ENCODE data around the gene TOMM22.

Gene TOMM22

DNA sequence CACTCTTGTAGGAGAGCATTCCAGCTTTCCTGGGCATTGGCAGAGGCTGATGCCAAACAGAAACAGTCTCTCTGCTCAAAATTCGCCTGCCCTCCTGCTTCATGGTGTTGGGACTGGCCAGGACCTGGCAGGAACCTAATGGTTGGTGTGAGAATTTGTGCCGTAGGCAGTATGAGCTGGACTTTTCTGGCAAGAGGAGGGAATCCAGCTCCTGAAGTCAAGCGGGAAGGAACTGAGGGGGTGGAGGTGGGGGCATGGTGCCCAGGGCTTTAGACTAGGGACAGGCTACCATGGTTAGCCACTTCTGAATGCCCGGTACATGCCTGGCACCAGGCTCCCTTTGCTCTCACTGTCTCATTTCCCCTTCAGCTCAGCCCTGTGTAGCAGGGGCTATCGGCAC lies 6.9 kb upstream of the TOMM22 start:
- TF ChIP-seq, protein P1, sequence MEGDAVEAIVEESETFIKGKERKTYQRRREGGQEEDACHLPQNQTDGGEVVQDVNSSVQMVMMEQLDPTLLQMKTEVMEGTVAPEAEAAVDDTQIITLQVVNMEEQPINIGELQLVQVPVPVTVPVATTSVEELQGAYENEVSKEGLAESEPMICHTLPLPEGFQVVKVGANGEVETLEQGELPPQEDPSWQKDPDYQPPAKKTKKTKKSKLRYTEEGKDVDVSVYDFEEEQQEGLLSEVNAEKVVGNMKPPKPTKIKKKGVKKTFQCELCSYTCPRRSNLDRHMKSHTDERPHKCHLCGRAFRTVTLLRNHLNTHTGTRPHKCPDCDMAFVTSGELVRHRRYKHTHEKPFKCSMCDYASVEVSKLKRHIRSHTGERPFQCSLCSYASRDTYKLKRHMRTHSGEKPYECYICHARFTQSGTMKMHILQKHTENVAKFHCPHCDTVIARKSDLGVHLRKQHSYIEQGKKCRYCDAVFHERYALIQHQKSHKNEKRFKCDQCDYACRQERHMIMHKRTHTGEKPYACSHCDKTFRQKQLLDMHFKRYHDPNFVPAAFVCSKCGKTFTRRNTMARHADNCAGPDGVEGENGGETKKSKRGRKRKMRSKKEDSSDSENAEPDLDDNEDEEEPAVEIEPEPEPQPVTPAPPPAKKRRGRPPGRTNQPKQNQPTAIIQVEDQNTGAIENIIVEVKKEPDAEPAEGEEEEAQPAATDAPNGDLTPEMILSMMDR (IDR thresholded peaks at IDR 0.05; ENCODE audit: low read depth, low read length): no peak

DNA sequence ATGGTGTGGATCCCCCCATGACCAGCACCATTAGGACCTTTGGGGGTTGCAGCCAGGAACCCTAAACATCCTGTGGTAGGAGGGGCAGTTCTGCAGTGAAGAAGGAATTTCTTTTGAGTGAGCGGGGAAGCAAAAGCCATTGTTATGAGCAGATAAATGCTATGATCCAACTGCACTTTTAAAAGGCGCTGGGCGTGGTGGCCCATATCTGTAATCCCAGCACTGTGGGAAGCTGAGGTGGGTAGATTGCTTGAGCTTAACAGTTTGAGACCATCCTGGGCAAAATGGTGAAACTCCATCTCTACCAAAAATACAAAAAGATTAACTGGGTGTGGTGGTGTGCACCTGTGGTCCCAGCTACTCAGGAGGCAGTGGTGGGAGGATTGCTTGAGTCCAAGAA lies 5.9 kb upstream of the TOMM22 start:
- TF ChIP-seq, protein P1 (IDR thresholded peaks at IDR 0.05; ENCODE audit: low read depth, low read length): no peak

More for the DNA sequence above, 6.9 kb upstream of the TOMM22 start:
- DNase-seq (ENCODE audit: extremely low read depth, low read depth): no peak

DNA sequence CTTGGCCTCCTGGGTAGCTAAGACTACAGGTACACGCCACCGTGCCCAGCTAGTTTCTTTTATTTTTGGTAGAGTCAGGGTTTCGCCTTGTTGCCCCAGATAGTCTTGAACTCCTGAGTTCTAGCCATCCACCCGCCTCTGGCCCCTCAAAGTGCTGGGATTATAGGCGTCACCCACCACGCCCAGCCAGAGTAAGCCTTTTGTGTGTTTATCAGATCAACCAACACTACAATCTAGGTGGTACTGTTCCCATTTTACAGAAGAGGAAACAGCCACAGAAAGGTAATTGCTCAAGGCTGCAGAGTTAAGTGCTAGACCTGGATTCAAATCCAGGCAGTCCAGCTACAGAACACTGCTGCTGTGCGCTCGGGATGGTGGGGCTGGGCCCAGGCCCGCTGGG lies 3.1 kb downstream of the TOMM22 start:
- TF ChIP-seq, protein P1 (IDR thresholded peaks at IDR 0.05; ENCODE audit: low read depth, low read length): no peak
- no peak for DNase-seq (ENCODE audit: extremely low read depth, low read depth)

More for the DNA sequence above, 5.9 kb upstream of the TOMM22 start:
- DNase-seq (ENCODE audit: extremely low read depth, low read depth): no peak

DNA sequence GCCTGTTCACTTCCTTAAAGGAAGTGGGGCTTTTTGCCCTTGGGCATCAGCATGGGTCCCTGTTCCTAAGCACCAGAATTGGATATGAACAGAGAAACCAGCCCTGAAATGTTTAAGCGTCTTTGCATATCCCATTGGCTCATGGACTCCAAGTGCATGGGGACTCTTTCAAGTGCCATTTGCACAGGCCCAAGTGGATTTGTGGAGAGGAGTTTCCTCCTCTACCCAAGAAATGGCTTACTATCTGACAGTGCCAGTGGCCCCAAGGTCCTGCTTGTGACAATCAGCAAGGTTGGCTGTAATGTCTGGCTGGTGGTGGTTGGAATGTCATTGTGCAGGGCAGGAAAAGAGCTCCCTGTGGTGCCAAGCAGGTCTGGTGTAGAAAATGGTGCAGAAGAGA lies 4.0 kb downstream of the TOMM22 start:
- TF ChIP-seq, protein P1 (IDR thresholded peaks at IDR 0.05; ENCODE audit: low read depth, low read length): no peak
- no peak for DNase-seq (ENCODE audit: extremely low read depth, low read depth)

DNA sequence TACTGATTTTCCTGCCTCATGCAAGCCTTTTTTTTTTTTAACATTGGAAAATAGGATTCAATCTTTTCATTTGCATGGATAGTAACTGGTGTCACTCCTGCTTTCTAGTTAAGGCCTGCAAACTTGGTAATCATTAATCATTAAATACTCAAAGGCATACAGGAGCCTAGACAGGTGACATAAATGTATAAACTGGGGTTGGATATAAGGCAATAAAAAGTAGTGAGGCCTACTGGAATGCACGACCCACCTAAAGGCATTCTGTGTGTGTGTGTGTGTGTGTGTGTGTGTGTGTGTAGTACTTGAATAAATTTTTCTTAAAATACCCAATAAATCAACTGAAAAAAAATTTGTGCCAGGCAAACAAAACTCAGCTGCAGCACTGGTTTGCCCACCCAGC lies 7.9 kb downstream of the TOMM22 start:
- DNase-seq (ENCODE audit: extremely low read depth, low read depth): no peak
- TF ChIP-seq, protein P1 (IDR thresholded peaks at IDR 0.05; ENCODE audit: low read depth, low read length): no peak

DNA sequence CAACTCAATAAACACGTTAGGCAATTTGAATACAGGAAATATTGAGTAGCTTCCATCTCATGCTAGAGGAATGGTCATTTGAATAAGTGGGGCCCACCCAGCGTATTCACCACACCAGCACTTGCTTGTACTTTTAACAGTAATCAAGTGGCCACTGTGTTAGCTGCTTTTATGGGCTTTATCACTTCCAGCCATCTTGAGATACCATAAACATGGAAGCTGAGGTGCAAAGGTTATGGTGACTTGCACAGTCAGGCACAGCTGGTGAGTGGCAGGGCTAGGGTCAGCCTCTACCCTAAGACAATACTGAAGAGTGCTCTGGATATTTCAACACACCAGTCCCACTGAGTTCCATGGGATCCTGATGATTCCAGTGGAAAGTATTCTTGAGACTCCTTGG lies 12.3 kb downstream of the TOMM22 start:
- DNase-seq (ENCODE audit: extremely low read depth, low read depth): no peak
- TF ChIP-seq, protein P1 (IDR thresholded peaks at IDR 0.05; ENCODE audit: low read depth, low read length): no peak

DNA sequence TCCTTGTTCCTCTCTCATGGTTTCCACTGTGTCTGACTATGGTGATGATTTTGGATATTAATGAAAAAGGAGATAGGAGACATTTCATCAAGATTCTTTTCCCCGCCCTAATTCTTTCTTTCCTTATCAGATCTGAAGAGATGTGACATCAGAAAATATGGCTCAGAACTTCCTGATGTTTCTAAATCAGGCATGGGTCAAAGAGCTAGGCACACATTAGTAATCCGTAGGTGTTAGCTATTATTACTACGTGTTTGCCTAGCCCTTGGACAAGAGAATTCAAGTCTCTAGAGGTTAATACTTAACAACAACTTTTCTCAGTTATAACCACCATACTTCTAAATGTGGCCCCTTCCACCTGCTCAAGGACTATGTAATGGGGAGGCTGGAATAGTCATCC lies 13.2 kb downstream of the TOMM22 start:
- TF ChIP-seq, protein P1 (IDR thresholded peaks at IDR 0.05; ENCODE audit: low read depth, low read length): no peak
- DNase-seq (ENCODE audit: extremely low read depth, low read depth): no peak

Data from AG09319 (cell line).